ENCODE results near the gene B3GNT4.
"Not testable (repeated sequence)": the region's sequence is repeated elsewhere in the genome, so short reads cannot be mapped to it uniquely, and the experiment has no call there.

The B3GNT4 gene

DNA sequence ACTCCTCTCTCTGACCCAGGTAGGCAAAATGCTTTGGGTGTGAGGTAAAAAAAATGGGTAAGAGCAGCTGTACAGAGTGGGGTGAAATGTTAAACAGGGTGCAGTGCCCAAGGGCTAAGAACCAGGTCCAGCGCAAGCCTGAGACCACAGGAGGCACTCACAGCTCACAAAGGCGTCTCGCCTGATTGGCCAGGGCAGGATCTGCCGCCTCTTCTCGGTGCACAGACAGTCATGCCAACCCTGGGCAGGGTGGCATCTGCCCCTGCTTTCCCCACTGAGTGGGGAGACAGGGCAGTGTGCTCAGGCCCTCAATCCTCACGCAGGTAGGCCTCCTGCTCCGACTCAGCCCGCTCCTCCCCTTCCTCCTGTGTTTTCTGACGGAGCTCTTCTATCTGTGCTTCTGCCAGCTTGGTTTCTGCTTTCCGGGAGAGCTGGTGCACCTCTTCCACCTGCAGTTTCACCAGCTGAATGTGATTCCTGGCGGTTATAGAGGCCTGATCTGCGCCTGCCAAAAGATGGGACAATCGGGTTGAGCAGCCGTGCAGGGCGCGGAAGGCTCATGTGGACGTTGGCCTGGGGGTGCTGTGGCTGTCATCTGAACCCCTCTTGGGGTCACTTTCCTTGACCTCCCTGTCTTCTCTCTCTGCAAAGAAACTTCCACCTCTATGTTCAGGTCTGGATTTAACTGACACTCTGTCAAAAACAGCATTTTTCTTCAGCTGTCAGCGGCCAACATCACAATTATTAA, 4.7 kb downstream of the B3GNT4 start:
- in situ Hi-C loops (cut with MboI; ENCODE audit: low sequenced_read_pairs), result no loop called here

DNA sequence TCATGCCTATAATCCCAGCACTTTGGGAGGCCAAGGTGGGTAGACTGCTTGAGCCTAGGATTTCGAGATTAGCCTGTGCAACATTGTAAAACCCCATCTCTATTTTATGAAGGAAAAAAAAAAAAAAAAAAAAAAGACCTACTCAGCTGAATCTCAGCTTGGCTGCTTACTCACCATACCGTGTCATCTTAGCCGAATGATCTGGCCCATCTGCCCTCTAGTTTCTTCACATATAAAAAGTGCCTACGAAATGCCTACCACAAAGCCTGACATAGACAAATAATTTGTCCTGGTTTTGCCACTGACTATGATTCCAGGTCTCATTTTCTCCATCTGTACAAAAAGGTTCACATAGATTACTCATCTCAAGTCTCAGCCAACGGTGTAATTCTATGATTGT, 12.3 kb downstream of the B3GNT4 start:
- in situ Hi-C loops (cut with MboI; ENCODE audit: low sequenced_read_pairs), result no loop called here

DNA sequence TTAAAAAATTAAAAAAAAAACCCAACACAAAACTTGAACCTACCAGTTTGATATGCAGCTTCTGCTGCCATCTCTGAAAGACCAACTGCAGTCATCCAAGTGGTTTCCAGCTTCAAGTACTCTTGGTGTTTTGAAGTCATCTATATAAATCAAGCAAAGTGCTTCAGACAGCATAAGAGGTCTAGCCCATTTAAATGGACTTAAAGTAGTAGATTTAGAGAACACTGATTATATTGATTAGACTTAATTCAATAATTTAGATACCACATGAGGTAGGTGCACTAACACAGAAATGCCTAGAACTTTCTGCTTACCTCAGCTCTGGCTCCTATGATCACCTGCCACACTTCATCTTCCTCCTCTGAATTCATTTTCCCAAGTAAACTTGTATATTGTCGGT, 12.9 kb downstream of the B3GNT4 start:
- in situ Hi-C loops (cut with MboI; ENCODE audit: low sequenced_read_pairs), result no loop called here

DNA sequence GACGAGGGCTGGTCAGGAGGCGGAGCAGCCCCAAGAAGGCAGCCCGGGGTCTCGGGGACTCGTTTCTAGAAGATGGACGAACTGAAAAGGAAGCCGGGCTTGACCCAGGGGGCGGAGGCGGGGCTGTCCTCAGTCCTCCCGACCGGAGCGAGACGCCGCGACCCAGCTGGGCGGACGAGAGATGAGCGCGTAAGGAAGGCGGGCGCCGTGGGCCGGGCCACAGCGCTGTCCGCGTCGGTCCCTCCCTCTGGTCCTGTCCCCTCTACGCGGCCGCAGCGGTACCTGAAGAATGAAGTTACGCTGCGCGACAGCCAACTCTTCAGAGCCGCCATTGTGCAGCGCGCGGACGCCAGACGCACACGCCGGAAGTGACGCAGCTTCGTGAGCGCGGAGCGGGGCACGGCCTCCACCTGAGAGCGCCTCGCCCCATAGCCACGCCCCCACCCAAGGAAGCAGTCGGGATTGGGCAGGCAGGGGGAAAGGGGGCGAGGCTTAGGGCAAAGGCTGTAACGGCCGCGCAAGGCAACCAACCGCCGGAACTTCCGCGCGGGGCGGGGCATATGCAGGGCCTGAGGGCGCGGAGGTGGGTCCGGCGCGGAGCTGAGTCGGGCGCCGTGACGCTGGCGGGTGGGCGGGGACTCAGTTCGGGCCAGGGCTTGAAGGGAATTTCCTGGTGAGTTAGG, 22.3 kb downstream of the B3GNT4 start, which contains the start of gene DIABLO:
Gene DIABLO, minus strand, starts transcription at position 370 of the 683 bp plus-strand sequence. Its CDS starts 38 bp downstream, at position 332.
- in situ Hi-C loops (cut with MboI; ENCODE audit: low sequenced_read_pairs), result no loop called here

DNA sequence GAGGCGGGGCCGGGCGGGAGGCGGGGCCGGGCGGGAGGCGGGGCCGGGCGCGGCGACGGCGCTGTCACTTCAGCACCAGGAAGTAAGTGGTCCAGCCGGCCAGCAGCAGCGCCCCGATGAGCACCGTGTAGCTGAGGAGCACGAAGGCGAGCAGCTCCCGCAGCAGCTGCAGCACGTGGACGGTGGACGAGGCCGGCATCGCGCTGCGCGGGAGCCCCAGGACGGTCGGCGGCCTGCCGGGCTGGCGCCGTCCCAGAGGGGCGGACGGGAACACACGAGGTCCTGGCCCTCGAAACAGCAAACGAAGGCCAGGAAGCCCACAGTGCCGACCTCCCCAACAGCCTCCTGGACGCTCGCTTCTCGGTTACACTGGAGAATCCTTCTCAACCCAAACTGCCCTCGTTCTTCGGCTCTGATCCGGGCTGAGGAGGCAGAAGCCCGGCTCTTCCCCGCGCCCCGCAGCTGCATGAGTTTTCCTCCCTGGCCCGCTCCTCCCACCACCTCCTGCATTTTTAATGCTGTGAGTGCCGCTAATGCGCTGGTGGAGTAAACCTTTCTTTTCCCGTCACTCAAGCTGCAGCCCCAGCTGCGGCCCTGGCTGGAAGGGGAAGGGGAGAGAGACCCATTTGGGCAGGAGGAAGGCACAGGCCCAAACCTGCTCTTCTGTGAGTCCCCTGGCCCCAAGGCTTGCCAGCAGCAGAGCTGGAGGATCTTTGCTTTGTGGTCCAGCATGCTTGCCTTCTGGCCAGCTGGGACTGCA, 23.0 kb downstream of the B3GNT4 start:
- in situ Hi-C loops (cut with MboI; ENCODE audit: low sequenced_read_pairs), result no loop called here

DNA sequence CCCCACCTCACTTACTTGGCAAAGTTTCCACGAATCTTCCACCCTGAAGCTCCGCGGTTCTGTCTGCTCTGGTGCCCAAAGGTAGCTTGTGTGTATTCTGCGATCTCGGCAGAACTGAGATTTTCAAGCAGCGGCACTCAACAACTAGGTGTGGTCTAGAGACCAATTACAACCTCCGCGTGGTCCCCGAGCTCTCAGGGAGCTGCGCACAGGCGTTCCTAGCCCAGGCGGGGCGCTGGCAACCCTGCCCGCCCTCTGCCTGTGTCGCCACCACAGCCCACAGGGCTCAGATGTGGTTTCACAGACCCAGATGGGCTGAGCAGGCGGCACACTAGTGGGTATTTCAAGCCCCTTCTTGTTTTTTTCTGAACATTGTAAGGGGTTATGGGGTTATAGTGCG, 23.8 kb downstream of the B3GNT4 start:
- in situ Hi-C loops (cut with MboI; ENCODE audit: low sequenced_read_pairs), result no loop called here

DNA sequence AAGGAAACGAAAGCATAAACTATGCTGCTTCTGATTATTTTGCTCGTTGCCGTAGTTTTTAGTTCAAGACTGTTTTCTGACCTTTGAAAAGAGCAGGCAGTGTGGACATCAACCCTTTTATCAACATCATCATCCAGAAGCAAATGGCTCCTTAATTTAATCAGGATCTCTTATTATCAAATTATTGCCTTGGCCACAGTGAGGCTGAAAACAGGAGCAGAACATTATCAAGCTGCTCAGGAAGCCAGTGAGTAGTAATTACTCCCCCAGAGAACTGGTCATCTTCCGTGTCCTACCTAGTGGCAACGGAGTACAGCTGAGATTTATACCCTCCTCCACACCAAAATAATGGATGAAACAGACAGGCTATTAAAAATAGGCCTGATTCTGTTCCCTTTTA, 24.6 kb downstream of the B3GNT4 start:
- in situ Hi-C loops (cut with MboI; ENCODE audit: low sequenced_read_pairs), result no loop called here

DNA sequence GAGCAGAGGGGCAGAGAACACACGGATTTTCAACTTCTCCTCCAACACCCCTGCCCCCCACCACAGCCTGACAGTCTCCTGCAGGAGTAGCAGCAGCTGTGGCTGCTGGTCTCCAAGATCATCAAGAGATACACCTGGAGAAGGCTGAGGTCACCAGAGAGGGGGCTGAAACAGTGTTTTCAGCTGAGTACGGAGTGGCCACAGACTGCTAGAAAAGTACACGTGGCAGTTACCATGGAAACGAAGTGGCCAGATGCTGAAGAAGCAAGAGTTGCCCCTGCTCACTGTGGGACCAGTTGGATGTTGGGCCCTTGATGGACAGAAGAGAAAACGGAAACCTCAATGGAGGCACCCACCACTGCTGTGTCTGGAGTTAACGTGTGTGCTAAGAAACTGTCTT, 27.3 kb downstream of the B3GNT4 start:
- in situ Hi-C loops (cut with MboI; ENCODE audit: low sequenced_read_pairs), result no loop called here

DNA sequence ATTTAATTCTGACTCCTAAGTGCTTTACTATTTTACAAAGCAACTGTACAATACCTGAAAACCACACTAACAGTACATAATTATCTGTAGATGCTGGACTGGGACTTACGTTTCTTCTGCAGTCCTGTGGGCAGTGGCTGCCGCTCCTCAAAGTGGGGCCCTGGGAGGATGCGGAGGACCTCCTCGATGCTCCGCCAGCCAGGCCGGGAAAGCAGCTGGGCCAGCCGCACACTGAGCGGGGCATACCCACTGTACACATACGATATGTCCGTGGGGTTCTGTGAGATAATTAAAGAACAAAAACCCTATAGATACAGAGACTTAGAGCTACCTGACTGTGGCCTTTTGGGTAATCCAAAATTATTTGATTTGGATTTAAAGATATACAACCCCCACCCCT, 29.2 kb downstream of the B3GNT4 start:
- in situ Hi-C loops (cut with MboI; ENCODE audit: low sequenced_read_pairs), result no loop called here

DNA sequence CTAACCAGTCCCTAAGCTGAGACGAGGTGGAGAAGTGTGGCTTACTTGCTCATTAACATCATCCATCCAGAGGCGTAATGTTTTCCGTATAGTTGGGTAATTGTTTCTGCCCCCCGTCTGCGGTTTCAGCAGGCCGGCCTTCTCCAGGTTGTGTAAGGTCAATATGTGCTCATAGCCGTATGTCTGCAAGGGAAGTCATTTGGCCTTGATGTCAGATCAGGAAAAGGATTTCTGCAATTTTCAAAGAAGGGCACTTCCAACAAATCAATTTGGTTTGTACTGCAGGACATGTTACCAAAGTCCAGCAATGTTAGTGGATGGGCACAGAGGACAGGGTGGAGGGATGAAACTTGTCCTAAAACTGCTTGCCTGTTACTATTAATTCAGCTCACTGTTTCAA, 32.2 kb downstream of the B3GNT4 start:
- in situ Hi-C loops (cut with MboI; ENCODE audit: low sequenced_read_pairs), result no loop called here

DNA sequence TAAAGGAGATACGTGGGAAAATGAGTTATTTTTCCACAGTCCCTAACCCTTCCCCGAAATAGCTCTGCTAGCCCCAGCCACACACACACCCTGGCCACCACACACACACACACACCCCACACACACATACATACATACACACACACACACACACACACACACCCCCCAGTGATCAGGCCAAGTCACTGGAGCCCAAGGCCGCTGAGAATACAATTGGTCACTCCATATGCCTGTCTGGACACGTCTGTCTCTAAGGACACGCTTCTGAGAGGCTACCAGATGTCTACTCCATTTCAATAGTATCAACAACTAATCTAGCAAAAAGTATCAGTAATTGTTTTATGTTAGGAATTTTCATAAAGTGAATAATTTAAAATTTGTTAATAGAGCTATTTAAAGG, 35.4 kb downstream of the B3GNT4 start:
- in situ Hi-C loops (cut with MboI; ENCODE audit: low sequenced_read_pairs), result no loop called here

DNA sequence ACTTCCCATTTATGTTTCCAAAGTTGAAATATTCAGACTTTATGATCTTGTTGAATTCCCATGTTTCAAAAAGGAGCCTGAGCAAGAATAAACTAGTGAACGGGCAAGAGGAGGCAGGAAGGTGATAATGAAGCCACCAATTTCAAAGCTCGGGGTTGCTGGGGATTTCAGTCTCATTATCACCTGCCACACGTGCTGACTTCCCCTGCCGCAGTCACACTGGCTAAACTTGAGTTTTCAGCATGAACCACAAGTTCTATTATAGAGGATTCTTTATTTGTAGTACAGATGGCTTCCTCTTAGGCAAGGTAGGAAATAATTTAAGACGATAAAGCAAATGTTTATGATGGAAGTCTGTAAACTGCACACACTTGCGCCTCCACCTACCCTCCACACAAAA, 40.5 kb downstream of the B3GNT4 start:
- in situ Hi-C loops (cut with MboI; ENCODE audit: low sequenced_read_pairs), result no loop called here

DNA sequence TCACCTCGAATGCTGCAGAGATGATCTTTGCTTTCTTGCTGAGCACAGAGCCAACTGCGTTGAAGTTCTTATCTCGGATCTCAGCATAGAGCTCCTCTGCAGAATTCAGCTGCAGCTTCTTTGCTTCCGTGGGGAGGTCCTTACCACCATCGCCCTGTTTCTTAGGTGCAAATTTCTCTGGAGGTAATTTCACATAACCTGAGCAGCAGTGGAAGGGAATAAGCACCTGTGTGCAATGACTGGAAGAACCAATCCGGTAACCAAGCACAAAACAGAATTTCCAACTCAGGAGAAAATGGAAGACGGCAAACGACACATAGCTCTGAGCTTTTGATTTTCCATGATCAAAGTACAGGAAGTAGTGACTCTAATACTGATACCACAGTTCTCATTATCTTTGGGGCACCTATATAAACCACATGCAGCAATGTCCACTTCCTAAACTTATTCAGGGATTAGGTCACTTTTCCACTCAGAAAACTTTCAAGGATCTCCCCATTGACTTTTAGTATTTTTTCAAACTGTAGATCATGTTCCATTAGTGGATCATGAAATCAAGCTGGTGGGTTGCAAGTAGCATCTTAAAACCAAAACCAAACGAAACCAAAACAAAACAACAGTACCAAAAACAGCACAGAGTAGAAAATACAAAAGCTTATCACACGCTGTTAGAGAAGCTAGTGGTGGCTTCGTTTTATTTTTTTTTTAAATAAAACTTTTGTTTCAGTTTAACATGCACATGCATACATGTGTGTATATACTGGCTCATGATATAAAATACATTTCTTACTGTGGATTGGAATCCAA, 41.3 kb downstream of the B3GNT4 start:
- in situ Hi-C loops (cut with MboI; ENCODE audit: low sequenced_read_pairs), result no loop called here

DNA sequence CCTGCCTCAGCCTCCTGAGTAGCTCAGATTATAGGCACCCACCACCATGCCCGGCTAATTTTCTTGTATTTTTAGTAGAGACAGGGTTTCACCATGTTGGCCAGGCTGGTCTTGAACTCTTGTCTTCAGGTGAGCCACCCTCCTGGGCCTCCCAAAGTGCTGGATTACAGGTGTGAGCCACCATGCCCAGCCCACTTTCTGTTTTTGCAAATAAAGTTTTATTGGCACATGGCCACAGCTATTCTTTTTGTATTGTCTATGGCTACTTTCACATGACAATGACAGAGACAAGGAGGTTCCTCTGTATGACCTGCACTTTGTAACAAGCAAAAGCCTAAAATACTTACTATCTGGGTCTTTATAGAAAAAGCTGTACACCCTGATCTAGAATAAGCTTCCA, 42.0 kb downstream of the B3GNT4 start:
- in situ Hi-C loops (cut with MboI; ENCODE audit: low sequenced_read_pairs), result no loop called here

DNA sequence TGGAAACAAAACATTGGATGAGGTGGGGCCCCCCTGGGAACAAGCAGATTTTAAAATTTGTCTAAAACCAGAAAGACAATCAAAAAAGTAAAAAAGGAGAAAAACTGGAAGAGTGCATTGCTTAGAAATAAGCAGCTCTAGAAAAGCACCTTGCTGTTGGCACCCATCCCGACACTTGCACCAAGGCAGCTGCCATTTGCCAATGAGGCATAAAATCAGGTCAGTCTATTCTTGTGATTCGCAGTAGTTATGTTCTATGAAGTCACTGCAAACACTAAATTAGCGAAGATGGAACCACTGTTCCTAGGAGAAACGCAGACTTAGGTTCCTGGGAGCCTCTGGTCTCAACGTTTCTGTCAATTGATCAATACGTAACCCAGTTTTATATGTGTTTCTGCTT, 46.5 kb downstream of the B3GNT4 start:
- in situ Hi-C loops (cut with MboI; ENCODE audit: low sequenced_read_pairs), result no loop called here

DNA sequence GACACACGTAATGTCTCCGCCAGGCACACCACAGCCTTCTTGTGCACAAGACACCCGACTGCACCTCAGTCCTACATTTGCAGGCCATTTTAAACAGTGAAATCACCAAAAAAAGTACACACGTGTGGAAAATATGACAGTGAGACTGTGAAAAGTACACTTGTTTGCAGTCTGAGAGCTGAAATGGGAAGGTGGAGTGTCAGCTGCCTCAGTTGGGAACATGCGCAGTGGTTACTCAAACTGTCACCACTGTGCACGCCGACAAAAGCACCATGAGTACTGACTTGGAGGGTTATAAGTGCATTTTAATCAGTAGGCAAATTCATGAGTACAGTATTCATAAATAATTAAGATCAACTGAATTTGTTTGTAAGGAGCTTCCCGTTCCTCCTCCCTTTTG, 47.0 kb downstream of the B3GNT4 start:
- in situ Hi-C loops (cut with MboI; ENCODE audit: low sequenced_read_pairs), result no loop called here

DNA sequence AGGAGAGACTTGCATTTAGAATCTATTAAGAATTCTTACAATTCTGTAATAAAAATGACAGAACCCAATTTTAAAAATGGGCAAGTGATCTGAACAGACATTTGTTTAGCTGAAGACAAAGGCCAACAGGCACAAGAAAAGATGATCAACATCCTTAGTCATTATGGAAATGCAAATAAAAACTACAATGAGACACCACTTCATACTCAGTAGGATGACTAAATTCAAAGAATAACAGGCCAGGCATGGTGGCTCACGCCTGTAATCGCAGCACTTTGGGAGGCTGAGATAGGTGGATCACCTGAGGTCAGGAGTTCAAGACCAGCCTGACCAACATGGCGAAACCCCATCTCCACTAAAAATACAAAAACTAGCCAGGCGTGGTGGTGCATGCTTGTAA, 55.0 kb downstream of the B3GNT4 start:
- in situ Hi-C loops (cut with MboI; ENCODE audit: low sequenced_read_pairs), result not testable (repeated sequence)

Measured in HL-60/S4 treated with phorbol 12-myristate 13-acetate at 8.2 ng/mL for 4 days and 3 days (cell line).